Tibial nerve (tissue), 4 donors: ENCODE data around the gene CD93. TPM values are rescaled to one million over a fixed set of nuclear protein-coding genes. Genes with fewer than 3 reads are reported as not detected.

Experiments used
- DNase-seq, 2 donors: peaks; one replicate each; pipeline ENCODE4 v3.0.0-alpha.2; 2019; ENCODE audit warnings: low spot score in 2 of 2
- H3K27ac ChIP-seq, 4 donors: fragments of 200-600 bp; sonication (generic) in 3 of 4; one replicate each; pipeline ENCODE4 v1.5.1; 2017 to 2019; ENCODE audit warnings: mild to moderate bottlenecking in 1 of 4
- H3K27me3 ChIP-seq, 2 donors: fragments of 200-600 bp; sonication (generic) in 1 of 2; one replicate each; pipeline versions ENCODE4 v1.5.1 to v1.6.0; 2017 to 2019
- H3K36me3 ChIP-seq, 3 donors: fragments of 200-600 bp; sonication (generic); one replicate each; pipeline ENCODE4 v1.5.1; 2018 to 2019
- H3K4me1 ChIP-seq, 4 donors: fragments of 200-600 bp; sonication (generic) in 3 of 4; one replicate each; pipeline ENCODE4 v1.5.1; 2017 to 2019
- H3K4me3 ChIP-seq, 4 donors: fragments of 200-600 bp; sonication (generic) in 3 of 4; one replicate each; pipeline ENCODE4 v1.5.1; 2017 to 2019; ENCODE audit warnings: mild to moderate bottlenecking in 1 of 4, moderate library complexity in 1 of 4
- H3K9me3 ChIP-seq, 4 donors: fragments of 200-600 bp; sonication (generic) in 3 of 4; one replicate each; pipeline ENCODE4 v1.5.1; 2017 to 2019
- CTCF ChIP-seq, 5 experiments: fragments of 200-600 bp in 3 of 5; fragments of 450-650 bp in 2 of 5; sonication (generic) in 3 of 5; IDR thresholded peaks; one replicate each; pipeline ENCODE4 v1.5.1; 2016 to 2019; ENCODE audit warnings: antibody characterized with exemption in 5 of 5, mild to moderate bottlenecking in 3 of 5, moderate library complexity in 2 of 5
- EP300 ChIP-seq, 2 donors: sonication (generic); formaldehyde crosslinking; IDR thresholded peaks; one replicate each; pipeline ENCODE4 v1.6.1; 2017; ENCODE audit warnings: antibody characterized with exemption in 2 of 2, mild to moderate bottlenecking in 1 of 2
- POLR2A ChIP-seq, 2 donors: fragments of 450-650 bp; IDR thresholded peaks; one replicate each; pipeline ENCODE4 v1.6.1; 2017; ENCODE audit warnings: antibody characterized with exemption in 2 of 2, mild to moderate bottlenecking in 2 of 2, moderate library complexity in 2 of 2
- WGBS, 2 donors: methylation state at CpG; one replicate each; pipeline ENCODE4 v1.1.5; 2018; 5-methylcytosine and 5-hydroxymethylcytosine counted together
- total RNA-seq, 4 donors: library from RNA; depleted of rRNA; stranded (reverse); fragments of >200 nt; gene quantifications; one replicate each; pipeline ENCODE4 v1.1.0, GENCODE V29; 2016

CD93 gene
- total RNA-seq, 4 donors from 2014 or later: 23.0 to 85.1 (median 65.7) TPM

- TF ChIP-seq CTCF (IDR thresholded peaks at IDR 0.05): peak in 2 of 5 experiments; percentile 10 to 20
- peak in 1 of 2 donors; percentile 32 for TF ChIP-seq POLR2A (IDR thresholded peaks at IDR 0.05)
- peak; percentile 18 to 66 for TF ChIP-seq EP300 (IDR thresholded peaks at IDR 0.05)
- H3K36me3 ChIP-seq: no peaks in the 10 kb centered on the region
- peak overlapping the region in 2 of 4 donors; percentile 66 to 72 for H3K27ac ChIP-seq
- no peaks in the 10 kb centered on the region for H3K27me3 ChIP-seq
- no peaks in the 10 kb centered on the region for H3K9me3 ChIP-seq
- H3K4me1 ChIP-seq: peaks cover 0 to 31% (median 3%) of the 10 kb centered on the region in 4 donors
- H3K4me3 ChIP-seq: no peak overlapping the region
- no peak for DNase-seq
- 66 to 75% methylated on average over 9 of the region's 9 CpGs for WGBS, 2 donors
Measured at GRCh38 chr20:23106271-23106851, 20.2 kb upstream of the CD93 start.

- no peaks in the 10 kb centered on the region for H3K36me3 ChIP-seq
- no peak overlapping the region for H3K4me3 ChIP-seq
- H3K4me1 ChIP-seq: peaks cover 0 to 31% (median 3%) of the 10 kb centered on the region in 4 donors
- H3K9me3 ChIP-seq: no peaks in the 10 kb centered on the region
- H3K27me3 ChIP-seq: no peaks in the 10 kb centered on the region
- peak overlapping the region in 2 of 4 donors; percentile 34 to 66 for H3K27ac ChIP-seq
- DNase-seq: no peak
- TF ChIP-seq POLR2A (IDR thresholded peaks at IDR 0.05) (no peak), CTCF (IDR thresholded peaks at IDR 0.05) (no peak), EP300 (IDR thresholded peaks at IDR 0.05) (no peak)
- WGBS, 2 donors: 67 to 75% methylated on average over 3 of the region's 3 CpGs
Measured at GRCh38 chr20:23105193-23105592, 19.1 kb upstream of the CD93 start.

GRCh38 chr20:23103284-23104018 is 17.3 kb upstream of the CD93 start:
- Histone ChIP-seq H3K4me1 (peaks cover 0 to 31% (median 3%) of the 10 kb centered on the region in 4 donors), H3K27me3 (no peaks in the 10 kb centered on the region), H3K4me3 (no peak overlapping the region), H3K36me3 (no peaks in the 10 kb centered on the region), H3K27ac (peak overlapping the region in 2 of 4 donors; percentile 62 to 72), H3K9me3 (no peaks in the 10 kb centered on the region)
- no peak for DNase-seq
- TF ChIP-seq CTCF (IDR thresholded peaks at IDR 0.05) (no peak), POLR2A (IDR thresholded peaks at IDR 0.05) (no peak), EP300 (IDR thresholded peaks at IDR 0.05) (peak; percentile 84 to 93)
- 70 to 76% methylated on average over 11 of the region's 11 CpGs for WGBS, 2 donors

GRCh38 chr20:23101696-23102406 is 15.7 kb upstream of the CD93 start:
- Histone ChIP-seq H3K36me3 (no peaks in the 10 kb centered on the region), H3K4me1 (peaks cover 0 to 29% (median 3%) of the 10 kb centered on the region in 4 donors), H3K9me3 (no peaks in the 10 kb centered on the region), H3K4me3 (no peak overlapping the region), H3K27me3 (no peaks in the 10 kb centered on the region), H3K27ac (peak overlapping the region in 1 of 4 donors; percentile 72)
- WGBS, 2 donors: 85 to 87% methylated on average over 5 of the region's 5 CpGs
- no peak for DNase-seq
- no peak for TF ChIP-seq CTCF (IDR thresholded peaks at IDR 0.05)

GRCh38 chr20:23100720-23101107 is 14.6 kb upstream of the CD93 start:
- H3K27me3 ChIP-seq: no peaks in the 10 kb centered on the region
- H3K36me3 ChIP-seq: no peaks in the 10 kb centered on the region
- no peak overlapping the region for H3K27ac ChIP-seq
- H3K4me1 ChIP-seq: peaks cover 0 to 17% (median 3%) of the 10 kb centered on the region in 4 donors
- TF ChIP-seq POLR2A (IDR thresholded peaks at IDR 0.05) (no peak), EP300 (IDR thresholded peaks at IDR 0.05) (no peak), CTCF (IDR thresholded peaks at IDR 0.05) (no peak)
- no peak overlapping the region for H3K4me3 ChIP-seq
- no peaks in the 10 kb centered on the region for H3K9me3 ChIP-seq
- DNase-seq: no peak
